ENCODE measurements around the gene PRKCZ. TPM values are rescaled to one million over a fixed set of nuclear protein-coding genes. Genes with fewer than 3 reads are reported as not detected.
A peak's percentile ranks its signal among the peaks of the same experiment; 100 is the strongest.
"Not testable (repeated sequence)": the region's sequence is repeated elsewhere in the genome, so short reads cannot be mapped to it uniquely, and the experiment has no call there.

The PRKCZ gene
- total and polyA plus RNA-seq, 4 experiments from 2014 or later, result 13.5 to 40.7 (median 23.0) TPM

DNA sequence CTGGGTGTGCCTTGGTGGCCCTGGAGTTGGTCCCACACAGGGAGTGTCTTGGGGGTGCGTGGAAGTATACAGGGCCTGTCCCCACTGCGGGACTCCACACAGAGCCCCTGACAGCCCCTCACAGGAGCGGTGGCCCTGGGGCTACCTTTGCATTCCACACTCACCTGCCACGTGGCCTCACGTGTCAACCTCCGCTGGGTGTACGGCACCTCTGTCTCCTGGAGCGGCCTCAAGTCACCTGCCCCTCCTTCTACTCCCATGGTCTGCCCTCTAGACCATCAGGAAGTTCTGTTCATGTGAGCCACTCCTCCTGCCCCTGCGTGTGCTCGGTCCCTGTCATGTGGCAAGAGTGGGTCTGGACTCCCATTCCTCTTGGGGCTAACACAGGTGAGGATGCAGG lies 85.7 kb downstream of the PRKCZ start:
- no peak overlapping the region for H3K27ac ChIP-seq (ENCODE audit: low read depth, low read length)
- no peaks in the 10 kb centered on the region for H3K36me3 ChIP-seq (ENCODE audit: insufficient read depth, low read length)
- peaks cover 17% of the 10 kb centered on the region for H3K4me1 ChIP-seq (ENCODE audit: insufficient read depth, low read length)
- ChIA-PET CTCF (ENCODE audit: partially characterized antibody) (interaction anchor here (1.2 kb wide), 1 partner anchor 38 kb away, joined by 5 read pairs; no protein-coding TSS in a partner anchor), POLR2A (ENCODE audit: partially characterized antibody) (no interaction called here)
- Mint-ChIP-seq H3K4me3 (peak overlapping the region in 1 of 8 donors; percentile 58), H3K36me3 (peaks cover 0 to 8% of the 10 kb centered on the region in 2 donors), H3K9me3 (peaks cover 0 to 2% (median 0%) of the 10 kb centered on the region in 8 donors), H3K4me1 (peaks cover 13 to 66% (median 35%) of the 10 kb centered on the region in 4 donors), H3K27me3 (no peaks in the 10 kb centered on the region), H3K27ac (peak overlapping the region in 5 of 7 donors; percentile 38 to 85 (median 52))
- no peak for DNase-seq
- intact Hi-C loops (cut with micrococcal nuclease), result no loop called here
- no peaks in the 10 kb centered on the region for H3K9me3 ChIP-seq (ENCODE audit: control insufficient read depth in 1 of 2, low read length in 2 of 2)
- no peak overlapping the region for H3K4me3 ChIP-seq (ENCODE audit: low read length in 2 of 2)
- no peaks in the 10 kb centered on the region for H3K27me3 ChIP-seq (ENCODE audit: insufficient read depth, low read length)

DNA sequence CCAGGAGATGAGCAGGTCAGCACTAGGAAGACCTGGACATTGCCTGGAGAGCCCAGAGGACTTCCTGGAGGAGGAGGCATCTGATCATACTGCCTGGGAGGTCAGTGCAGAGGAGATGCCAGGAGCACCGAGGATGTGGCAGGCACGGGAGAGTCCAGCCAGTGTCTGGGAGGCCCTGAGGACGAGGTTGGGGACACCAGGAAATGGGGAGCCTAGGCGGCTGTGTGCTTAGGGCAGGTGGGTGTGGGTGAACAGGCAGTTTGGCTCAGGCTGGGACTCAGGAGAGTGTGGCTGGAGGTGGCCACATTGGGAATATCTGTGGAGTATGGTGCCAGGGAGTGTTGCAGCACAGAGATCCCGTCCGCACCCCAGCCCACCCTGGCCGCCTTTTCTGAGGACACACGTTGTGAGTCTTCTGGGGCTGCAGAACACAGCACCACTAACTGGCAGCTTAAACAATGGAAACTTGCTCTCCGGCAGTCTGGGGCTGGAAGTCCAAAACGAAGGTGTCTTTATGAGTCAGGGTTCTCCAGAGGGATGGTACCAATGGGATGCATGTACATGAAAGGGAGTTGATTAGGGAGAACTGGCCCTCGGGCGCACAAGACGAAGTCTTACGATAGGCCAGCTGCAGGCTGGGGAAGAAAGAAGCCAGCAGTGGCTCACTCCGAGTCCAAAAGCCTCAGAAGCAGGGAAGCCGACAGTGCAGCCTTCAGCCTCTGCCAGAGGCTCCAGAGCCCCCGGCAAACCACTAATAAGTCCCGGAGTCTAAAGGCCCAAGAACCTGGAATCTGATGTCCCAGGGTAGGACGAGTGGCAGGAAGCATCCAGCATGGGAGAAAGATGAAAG lies 86.4 kb downstream of the PRKCZ start:
- ChIA-PET CTCF (ENCODE audit: partially characterized antibody) (interaction anchor here (1.2 kb wide), 1 partner anchor 37 kb away, joined by 5 read pairs; no protein-coding TSS in a partner anchor), POLR2A (ENCODE audit: partially characterized antibody) (no interaction called here)
- no peak overlapping the region for H3K27ac ChIP-seq (ENCODE audit: low read depth, low read length)
- H3K4me1 ChIP-seq (ENCODE audit: insufficient read depth, low read length), result peaks cover 17% of the 10 kb centered on the region
- H3K9me3 Mint-ChIP-seq, result peaks cover 0 to 2% (median 0%) of the 10 kb centered on the region in 8 donors
- H3K36me3 ChIP-seq (ENCODE audit: insufficient read depth, low read length), result no peaks in the 10 kb centered on the region
- H3K27me3 Mint-ChIP-seq, result no peaks in the 10 kb centered on the region
- peaks cover 0 to 8% of the 10 kb centered on the region in 2 donors for H3K36me3 Mint-ChIP-seq
- H3K9me3 ChIP-seq (ENCODE audit: control insufficient read depth in 1 of 2, low read length in 2 of 2), result no peaks in the 10 kb centered on the region
- intact Hi-C loops (cut with micrococcal nuclease), result no loop called here
- peak overlapping the region in 5 of 7 donors; percentile 1 to 81 (median 52) for H3K27ac Mint-ChIP-seq
- no peak for DNase-seq
- H3K27me3 ChIP-seq (ENCODE audit: insufficient read depth, low read length), result no peaks in the 10 kb centered on the region
- no peak overlapping the region for H3K4me3 ChIP-seq (ENCODE audit: low read length in 2 of 2)
- H3K4me3 Mint-ChIP-seq, result no peak overlapping the region
- H3K4me1 Mint-ChIP-seq, result peaks cover 13 to 63% (median 33%) of the 10 kb centered on the region in 4 donors

DNA sequence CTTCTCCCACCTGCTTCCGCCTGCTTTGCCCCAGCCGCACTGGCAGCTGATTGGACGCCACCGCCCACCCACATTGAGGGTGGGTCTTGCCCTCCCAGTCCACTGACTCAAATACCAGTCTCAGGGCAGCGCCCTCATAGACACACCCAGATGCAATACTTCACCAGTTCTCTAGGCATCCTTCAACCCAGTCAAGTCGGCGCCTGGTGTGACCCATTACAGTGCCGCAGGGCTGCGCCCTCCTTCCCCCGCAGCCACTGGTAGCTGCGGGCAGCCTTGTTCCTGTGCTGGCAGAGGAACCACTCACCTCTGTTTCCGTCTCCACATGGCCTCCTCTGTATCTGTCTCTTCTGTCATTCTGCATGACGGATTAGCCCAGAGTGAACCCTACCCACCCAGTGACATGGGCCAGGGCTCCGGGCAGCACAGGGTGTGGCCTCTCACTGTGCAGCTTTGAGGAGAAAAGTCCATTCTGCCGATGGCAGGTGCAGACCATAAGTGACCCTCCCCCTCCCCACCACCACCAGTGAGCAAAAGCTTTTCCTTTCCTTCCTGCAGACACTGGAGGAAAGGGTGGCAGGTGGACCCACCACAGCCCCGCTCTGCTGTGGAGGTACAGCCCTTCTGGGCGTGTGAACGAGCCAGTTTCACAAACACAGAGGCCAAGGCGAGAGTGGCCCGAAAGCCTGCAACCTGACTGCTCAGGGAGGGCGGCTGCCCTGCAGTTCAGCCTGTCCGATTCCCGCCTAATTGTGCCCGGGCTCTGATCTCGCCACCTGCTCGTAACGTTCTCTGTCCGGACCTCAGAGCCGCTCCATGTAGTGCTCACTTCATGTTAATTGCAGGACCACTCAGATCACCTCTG lies 87.3 kb downstream of the PRKCZ start:
- Mint-ChIP-seq H3K27me3 (no peaks in the 10 kb centered on the region), H3K4me3 (peak overlapping the region in 3 of 8 donors; percentile 12 to 43 (median 32))
- intact Hi-C loops (cut with micrococcal nuclease), result no loop called here

DNA sequence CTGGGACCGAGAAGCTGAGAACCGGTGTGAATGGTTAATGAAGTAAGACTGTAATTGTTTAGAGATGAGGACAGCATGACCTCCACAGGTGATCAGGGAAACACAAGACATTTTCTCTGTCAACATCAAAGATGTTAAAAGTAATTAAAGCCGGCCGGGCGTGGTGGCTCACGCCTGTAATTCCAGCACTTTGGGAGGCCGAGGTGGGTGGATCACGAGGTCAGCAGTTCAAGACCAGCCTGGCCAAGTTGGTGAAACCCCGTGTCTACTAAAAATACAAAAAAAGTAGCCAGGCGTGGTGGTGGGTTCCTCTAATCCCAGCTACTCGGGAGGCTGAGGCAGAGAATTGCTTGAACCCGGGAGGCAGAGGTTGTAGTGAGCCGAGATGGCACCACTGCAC lies 88.9 kb downstream of the PRKCZ start:
- H3K4me3 Mint-ChIP-seq; intact Hi-C loops (cut with micrococcal nuclease); H3K27me3 ChIP-seq (ENCODE audit: insufficient read depth, low read length); H3K27ac ChIP-seq (ENCODE audit: low read depth, low read length); H3K4me1 ChIP-seq (ENCODE audit: insufficient read depth, low read length); DNase-seq; H3K27ac Mint-ChIP-seq; H3K27me3 Mint-ChIP-seq; H3K9me3 ChIP-seq (ENCODE audit: control insufficient read depth in 1 of 2, low read length in 2 of 2); H3K4me3 ChIP-seq (ENCODE audit: low read length in 2 of 2); H3K9me3 Mint-ChIP-seq; H3K36me3 ChIP-seq (ENCODE audit: insufficient read depth, low read length): not testable (repeated sequence)
- ChIA-PET POLR2A (ENCODE audit: partially characterized antibody) (interaction anchor here (0.7 to 3.0 kb wide), 2 partner anchors 10 to 409 kb away, joined by 3 to 9 read pairs; no protein-coding TSS in a partner anchor), CTCF (ENCODE audit: partially characterized antibody) (interaction anchor here (0.8 to 3.5 kb wide), 11 partner anchors 9 to 243 kb away, joined by 3 to 27 read pairs (median 8); no protein-coding TSS in a partner anchor)
- peaks cover 4 to 42% (median 20%) of the 10 kb centered on the region in 4 donors for H3K4me1 Mint-ChIP-seq
- peaks cover 0 to 11% of the 10 kb centered on the region in 2 donors for H3K36me3 Mint-ChIP-seq

More for the DNA sequence above, 87.3 kb downstream of the PRKCZ start:
- peak overlapping the region in 6 of 7 donors; percentile 35 to 87 (median 50) for H3K27ac Mint-ChIP-seq
- POLR2A ChIA-PET (ENCODE audit: partially characterized antibody), result no interaction called here
- Histone ChIP-seq H3K27ac (ENCODE audit: low read depth, low read length) (no peak overlapping the region), H3K27me3 (ENCODE audit: insufficient read depth, low read length) (no peaks in the 10 kb centered on the region), H3K4me3 (ENCODE audit: low read length in 2 of 2) (no peak overlapping the region), H3K9me3 (ENCODE audit: control insufficient read depth in 1 of 2, low read length in 2 of 2) (no peaks in the 10 kb centered on the region), H3K4me1 (ENCODE audit: insufficient read depth, low read length) (peaks cover 11% of the 10 kb centered on the region), H3K36me3 (ENCODE audit: insufficient read depth, low read length) (no peaks in the 10 kb centered on the region)
- peaks cover 0 to 8% of the 10 kb centered on the region in 2 donors for H3K36me3 Mint-ChIP-seq
- CTCF ChIA-PET (ENCODE audit: partially characterized antibody), result interaction anchor here (0.9 to 3.5 kb wide), 3 partner anchors 13 to 58 kb away, joined by 3 to 27 read pairs (median 20); no protein-coding TSS in a partner anchor
- peaks cover 10 to 54% (median 29%) of the 10 kb centered on the region in 4 donors for H3K4me1 Mint-ChIP-seq
- DNase-seq, result peak in 1 of 5 donors; percentile 19
- peaks cover 0 to 2% (median 0%) of the 10 kb centered on the region in 8 donors for H3K9me3 Mint-ChIP-seq

DNA sequence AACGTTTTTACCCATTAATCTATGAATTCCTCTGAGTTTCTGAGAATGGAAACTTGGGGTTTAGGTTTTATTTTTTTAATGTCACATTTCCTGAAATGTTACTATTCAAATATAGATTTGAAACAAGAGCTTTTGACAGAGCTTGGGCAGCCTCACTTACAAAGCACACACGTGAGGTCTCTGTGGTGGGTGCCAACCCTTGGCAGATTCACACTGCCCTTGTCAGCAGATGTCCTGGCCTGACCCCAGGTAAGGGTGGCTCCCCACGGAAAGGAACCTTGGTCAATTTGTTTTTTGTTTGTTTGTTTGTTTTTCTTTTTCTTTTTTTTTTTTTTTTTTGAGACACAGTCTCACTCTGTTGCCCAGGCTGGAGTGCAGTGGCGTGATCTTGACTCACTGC lies 90.8 kb downstream of the PRKCZ start:
- POLR2A ChIA-PET (ENCODE audit: partially characterized antibody), result interaction anchor here (0.6 to 3.0 kb wide), 2 partner anchors 8 to 239 kb away, joined by 3 to 9 read pairs; no protein-coding TSS in a partner anchor

DNA sequence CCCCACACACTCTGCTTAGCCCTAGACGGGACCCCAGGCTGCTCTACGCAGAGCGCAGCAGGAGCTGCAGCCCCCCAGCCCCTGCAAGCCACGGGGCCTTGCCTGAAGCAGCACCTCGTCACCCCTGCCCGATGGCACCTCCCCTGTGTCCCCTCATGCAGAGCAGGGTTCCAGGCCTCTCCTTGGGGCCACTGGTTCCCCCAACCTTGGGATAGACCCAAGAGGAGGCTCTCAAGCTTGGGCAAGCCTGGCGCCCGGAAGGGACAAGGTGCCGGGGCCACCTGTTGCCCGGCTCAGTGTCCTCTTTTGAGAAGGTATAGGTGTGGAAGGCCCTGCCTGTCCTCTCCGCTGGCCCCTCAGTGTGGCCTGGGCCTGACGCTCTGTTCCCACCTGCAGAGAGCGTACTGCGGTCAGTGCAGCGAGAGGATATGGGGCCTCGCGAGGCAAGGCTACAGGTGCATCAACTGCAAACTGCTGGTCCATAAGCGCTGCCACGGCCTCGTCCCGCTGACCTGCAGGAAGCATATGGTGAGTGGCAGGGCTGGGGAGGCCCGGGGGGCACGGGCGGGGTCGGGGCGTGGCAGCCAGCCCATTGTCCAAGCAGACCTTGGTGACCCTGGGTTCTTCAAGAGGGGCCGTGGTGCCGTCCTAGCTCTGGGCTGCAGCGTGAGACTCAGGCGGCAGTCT lies 93.7 kb downstream of the PRKCZ start:
- Histone ChIP-seq H3K4me3 (ENCODE audit: low read length in 2 of 2) (no peak overlapping the region), H3K36me3 (ENCODE audit: insufficient read depth, low read length) (no peaks in the 10 kb centered on the region), H3K4me1 (ENCODE audit: insufficient read depth, low read length) (peaks cover 38% of the 10 kb centered on the region), H3K9me3 (ENCODE audit: control insufficient read depth in 1 of 2, low read length in 2 of 2) (no peaks in the 10 kb centered on the region), H3K27ac (ENCODE audit: low read depth, low read length) (no peak overlapping the region), H3K27me3 (ENCODE audit: insufficient read depth, low read length) (no peaks in the 10 kb centered on the region)
- no peak overlapping the region for H3K27ac Mint-ChIP-seq
- CTCF ChIA-PET (ENCODE audit: partially characterized antibody), result interaction anchor here (1.0 kb wide), 1 partner anchor 31 kb away, joined by 4 read pairs; no protein-coding TSS in a partner anchor
- DNase-seq, result no peak
- no peaks in the 10 kb centered on the region for H3K9me3 Mint-ChIP-seq
- intact Hi-C loops (cut with micrococcal nuclease), result no loop called here
- no peak overlapping the region for H3K4me3 Mint-ChIP-seq
- POLR2A ChIA-PET (ENCODE audit: partially characterized antibody), result no interaction called here
- H3K36me3 Mint-ChIP-seq, result peaks cover 0 to 7% of the 10 kb centered on the region in 2 donors
- H3K27me3 Mint-ChIP-seq, result no peaks in the 10 kb centered on the region
- peaks cover 3 to 14% (median 9%) of the 10 kb centered on the region in 4 donors for H3K4me1 Mint-ChIP-seq

More for the DNA sequence above, 90.8 kb downstream of the PRKCZ start:
- Histone ChIP-seq H3K9me3 (ENCODE audit: control insufficient read depth in 1 of 2, low read length in 2 of 2) (no peaks in the 10 kb centered on the region), H3K27me3 (ENCODE audit: insufficient read depth, low read length) (no peaks in the 10 kb centered on the region), H3K4me3 (ENCODE audit: low read length in 2 of 2) (no peak overlapping the region), H3K36me3 (ENCODE audit: insufficient read depth, low read length) (no peaks in the 10 kb centered on the region), H3K4me1 (ENCODE audit: insufficient read depth, low read length) (peaks cover 10% of the 10 kb centered on the region), H3K27ac (ENCODE audit: low read depth, low read length) (no peak overlapping the region)
- Mint-ChIP-seq H3K9me3 (no peaks in the 10 kb centered on the region), H3K4me3 (no peak overlapping the region), H3K27me3 (no peaks in the 10 kb centered on the region), H3K36me3 (peaks cover 0 to 9% of the 10 kb centered on the region in 2 donors), H3K27ac (no peak overlapping the region), H3K4me1 (peaks cover 4 to 39% (median 18%) of the 10 kb centered on the region in 4 donors)
- intact Hi-C loops (cut with micrococcal nuclease), result no loop called here
- CTCF ChIA-PET (ENCODE audit: partially characterized antibody), result interaction anchor here (1.0 to 3.5 kb wide), 9 partner anchors 9 to 238 kb away, joined by 3 to 27 read pairs (median 8); no protein-coding TSS in a partner anchor
- no peak for DNase-seq

All from CD4-positive, alpha-beta memory T cell (primary cell).